Karpas-422 (cell line): ENCODE data around the gene NEIL1. TPM values are rescaled to one million over a fixed set of nuclear protein-coding genes. Genes with fewer than 3 reads are reported as not detected.
A peak's percentile ranks its signal among the peaks of the same experiment; 100 is the strongest.
"Not testable (repeated sequence)": the region's sequence is repeated elsewhere in the genome, so short reads cannot be mapped to it uniquely, and the experiment has no call there.

Experiments
- DNase-seq: peaks from one replicate; pipeline ENCODE4 v3.0.0-alpha.2; 2015
- H2AFZ ChIP-seq: fragments of 200-600 bp; sonication (generic); 2 replicates; pipeline ENCODE4 v1.6.1; 2014; ENCODE audit warnings: antibody characterized with exemption, low read length, mixed read lengths
- H3K27ac ChIP-seq: fragments of 200-600 bp; sonication (generic); 2 replicates; pipeline ENCODE4 v1.5.1; 2014; ENCODE audit warnings: mild to moderate bottlenecking, low read length, moderate library complexity
- H3K27me3 ChIP-seq: fragments of 200-600 bp; sonication (generic); 2 replicates; pipeline ENCODE4 v1.6.1; 2014; ENCODE audit warnings: low read length, mixed read lengths
- H3K36me3 ChIP-seq: fragments of 200-600 bp; sonication (generic); 2 replicates; pipeline ENCODE4 v1.6.1; 2014; ENCODE audit warnings: low read length, mixed read lengths; ENCODE audit not compliant: insufficient read depth
- H3K4me1 ChIP-seq: fragments of 200-600 bp; sonication (generic); 2 replicates; pipeline ENCODE4 v1.6.1; 2014; ENCODE audit warnings: mild to moderate bottlenecking, low read length, mixed read lengths
- H3K4me2 ChIP-seq: fragments of 200-600 bp; sonication (generic); 2 replicates; pipeline ENCODE4 v1.6.1; 2014; ENCODE audit warnings: low read length, low read depth, mild to moderate bottlenecking; ENCODE audit not compliant: poor library complexity, severe bottlenecking
- H3K4me3 ChIP-seq: fragments of 200-600 bp; sonication (generic); 2 replicates; pipeline ENCODE4 v1.5.1; 2014; ENCODE audit warnings: mild to moderate bottlenecking, antibody characterized with exemption, low read length, mixed read lengths
- H3K79me2 ChIP-seq: fragments of 200-600 bp; sonication (generic); 2 replicates; pipeline ENCODE4 v1.6.1; 2014; ENCODE audit warnings: mild to moderate bottlenecking, low read length, mixed read lengths
- H3K9ac ChIP-seq: fragments of 200-600 bp; sonication (generic); 2 replicates; pipeline ENCODE4 v1.6.0; 2014; ENCODE audit warnings: low read length
- H3K9me2 ChIP-seq: fragments of 200-600 bp; sonication (generic), shearing (Covaris generic); replicated peaks from 2 replicates; pipeline ENCODE4 v1.6.0; 2014; ENCODE audit warnings: mild to moderate bottlenecking, low read length, moderate library complexity; ENCODE audit not compliant: insufficient read depth
- H3K9me3 ChIP-seq: fragments of 300-700, 200-600 bp; sonication (generic); 2 replicates; pipeline ENCODE4 v1.6.1; 2014; ENCODE audit warnings: low read length, mixed read lengths
- H4K20me1 ChIP-seq: fragments of 200-600 bp; sonication (generic); 2 replicates; pipeline ENCODE4 v1.6.1; 2014; ENCODE audit warnings: mild to moderate bottlenecking, antibody characterized with exemption, low read length, low read depth; ENCODE audit not compliant: insufficient read depth
- total RNA-seq: library from RNA; depleted of rRNA; stranded (reverse); fragments of >200 nt; shearing (Covaris generic); gene quantifications from 2 replicates; pipeline ENCODE4 v1.2.3, GENCODE V29; 2014; ENCODE audit warnings: low replicate concordance

The NEIL1 gene
- total RNA-seq, 1 experiment from 2014 or later = 22.0 TPM

GRCh38 chr15:75367913-75368688 lies 21.3 kb downstream of the NEIL1 start, which contains the start of gene MAN2C1:
TSS of gene MAN2C1 (minus strand) at chr15:75368607. CDS start at chr15:75368583, 24 bp downstream.
- peaks cover 32% of the 10 kb centered on the region for H3K79me2 ChIP-seq
- H2AFZ ChIP-seq = no peak within 1 kb of the TSS; the same call in 1 of the 2 replicates
- H3K9ac ChIP-seq = peak within 1 kb of the TSS; percentile 90
- H4K20me1 ChIP-seq = peaks cover 5% of the 10 kb centered on the region; the same call in 1 of the 2 replicates
- H3K27ac ChIP-seq = peak within 1 kb of the TSS; percentile 83
- peak within 1 kb of the TSS; percentile 88 for H3K4me3 ChIP-seq
- no peaks in the 10 kb centered on the region for H3K9me3 ChIP-seq
- peaks cover 10% of the 10 kb centered on the region; the same call in 1 of the 2 replicates for H3K36me3 ChIP-seq
- no peaks in the 10 kb centered on the region for H3K9me2 ChIP-seq
- H3K4me2 ChIP-seq = peak within 1 kb of the TSS; percentile 91
- no peaks in the 10 kb centered on the region for H3K27me3 ChIP-seq
- DNase-seq = peak; percentile 99
- peaks cover 26% of the 10 kb centered on the region for H3K4me1 ChIP-seq

- Histone ChIP-seq H4K20me1 (peaks cover 5% of the 10 kb centered on the region; the same call in 1 of the 2 replicates), H3K27ac (peak overlapping the region; percentile 83), H3K4me3 (peak overlapping the region; percentile 88), H3K9me3 (no peaks in the 10 kb centered on the region), H3K36me3 (peaks cover 11% of the 10 kb centered on the region; the same call in 1 of the 2 replicates), H3K4me1 (peaks cover 26% of the 10 kb centered on the region), H3K9ac (peak overlapping the region; percentile 90), H3K4me2 (peak overlapping the region; percentile 91), H3K79me2 (peaks cover 33% of the 10 kb centered on the region), H3K9me2 (no peaks in the 10 kb centered on the region), H2AFZ (no peak overlapping the region; the same call in 1 of the 2 replicates), H3K27me3 (no peaks in the 10 kb centered on the region)
- no peak for DNase-seq
These were observed 21.9 kb downstream of the NEIL1 start for GRCh38 chr15:75368689-75369239.

- H3K27ac ChIP-seq = no peak overlapping the region
- no peak overlapping the region for H2AFZ ChIP-seq
- H3K9ac ChIP-seq = peak overlapping the region; percentile 90
- H3K9me3 ChIP-seq = no peaks in the 10 kb centered on the region
- peak overlapping the region; percentile 91 for H3K4me2 ChIP-seq
- H3K36me3 ChIP-seq = peaks cover 24% of the 10 kb centered on the region; the same call in 1 of the 2 replicates
- H4K20me1 ChIP-seq = peaks cover 5% of the 10 kb centered on the region; the same call in 1 of the 2 replicates
- no peaks in the 10 kb centered on the region for H3K9me2 ChIP-seq
- H3K4me1 ChIP-seq = peaks cover 26% of the 10 kb centered on the region
- no peaks in the 10 kb centered on the region for H3K27me3 ChIP-seq
- H3K4me3 ChIP-seq = peak overlapping the region; percentile 88
- DNase-seq = no peak
- H3K79me2 ChIP-seq = peaks cover 46% of the 10 kb centered on the region
These were observed 23.2 kb downstream of the NEIL1 start for GRCh38 chr15:75369897-75370581.

DNA sequence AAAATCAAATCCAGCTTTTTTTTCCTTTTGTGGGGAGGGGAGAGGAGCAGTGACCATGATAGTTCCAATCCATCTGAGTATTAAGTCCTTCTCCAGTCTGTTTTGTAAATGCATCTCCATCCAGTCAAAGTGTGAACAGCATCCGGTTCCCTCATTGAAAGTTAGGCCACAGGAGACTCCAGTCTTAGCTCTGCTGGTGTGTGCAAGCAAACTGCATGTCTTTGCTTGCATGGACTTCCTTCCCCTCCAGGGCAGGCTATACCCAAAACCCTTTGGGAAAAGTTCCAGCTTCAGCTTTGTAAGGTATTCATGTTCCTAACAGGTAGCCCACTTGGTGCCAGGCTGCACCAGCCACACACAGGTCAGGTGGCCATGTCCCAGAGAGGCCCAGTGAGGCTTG lies 24.6 kb downstream of the NEIL1 start:
- H3K4me3 ChIP-seq = no peak overlapping the region
- H4K20me1 ChIP-seq = peaks cover 5% of the 10 kb centered on the region; the same call in 1 of the 2 replicates
- H3K9me2 ChIP-seq = no peaks in the 10 kb centered on the region
- H3K9ac ChIP-seq = no peak overlapping the region
- peaks cover 26% of the 10 kb centered on the region for H3K4me1 ChIP-seq
- no peak overlapping the region for H3K4me2 ChIP-seq
- no peaks in the 10 kb centered on the region for H3K27me3 ChIP-seq
- no peak overlapping the region for H2AFZ ChIP-seq
- H3K36me3 ChIP-seq = peaks cover 34% of the 10 kb centered on the region
- DNase-seq = no peak
- peaks cover 50% of the 10 kb centered on the region for H3K79me2 ChIP-seq
- H3K27ac ChIP-seq = no peak overlapping the region
- H3K9me3 ChIP-seq = no peaks in the 10 kb centered on the region

- Histone ChIP-seq H3K4me3 (no peak overlapping the region), H3K27me3 (no peaks in the 10 kb centered on the region), H3K4me2 (no peak overlapping the region), H4K20me1 (peaks cover 5% of the 10 kb centered on the region; the same call in 1 of the 2 replicates), H3K9me3 (no peaks in the 10 kb centered on the region), H3K36me3 (peaks cover 38% of the 10 kb centered on the region), H2AFZ (no peak overlapping the region), H3K27ac (no peak overlapping the region), H3K9ac (no peak overlapping the region), H3K79me2 (peaks cover 52% of the 10 kb centered on the region), H3K9me2 (no peaks in the 10 kb centered on the region), H3K4me1 (peaks cover 24% of the 10 kb centered on the region)
- DNase-seq = no peak
These were observed 25.3 kb downstream of the NEIL1 start for GRCh38 chr15:75371901-75372688.

DNA sequence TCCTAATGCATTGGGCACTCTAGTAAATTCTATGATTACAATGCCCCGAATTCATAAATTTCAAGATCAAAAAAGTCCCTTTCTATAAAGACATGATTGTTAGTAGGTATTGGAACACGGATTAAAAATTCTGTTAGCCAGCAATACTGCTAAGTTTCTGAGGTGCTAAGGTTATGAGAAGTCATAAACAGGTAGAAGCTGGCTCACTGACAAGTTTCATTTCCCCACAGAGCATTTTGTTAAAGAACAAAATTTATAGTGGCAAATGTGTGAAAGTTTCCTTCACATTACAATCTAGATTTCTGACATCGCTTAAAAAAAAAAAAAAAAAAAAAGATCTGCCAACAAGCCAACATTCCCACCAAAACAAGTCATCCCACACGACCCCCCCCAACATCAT lies 33.9 kb downstream of the NEIL1 start:
- Histone ChIP-seq H3K27ac (no peak overlapping the region), H3K36me3 (peaks cover 46% of the 10 kb centered on the region), H3K27me3 (no peaks in the 10 kb centered on the region), H3K9ac (no peak overlapping the region), H3K4me1 (no peaks in the 10 kb centered on the region), H3K79me2 (peaks cover 17% of the 10 kb centered on the region), H4K20me1 (no peaks in the 10 kb centered on the region), H3K9me3 (no peaks in the 10 kb centered on the region), H3K4me2 (no peak overlapping the region), H3K4me3 (no peak overlapping the region), H2AFZ (no peak overlapping the region), H3K9me2 (no peaks in the 10 kb centered on the region)
- DNase-seq = no peak

DNA sequence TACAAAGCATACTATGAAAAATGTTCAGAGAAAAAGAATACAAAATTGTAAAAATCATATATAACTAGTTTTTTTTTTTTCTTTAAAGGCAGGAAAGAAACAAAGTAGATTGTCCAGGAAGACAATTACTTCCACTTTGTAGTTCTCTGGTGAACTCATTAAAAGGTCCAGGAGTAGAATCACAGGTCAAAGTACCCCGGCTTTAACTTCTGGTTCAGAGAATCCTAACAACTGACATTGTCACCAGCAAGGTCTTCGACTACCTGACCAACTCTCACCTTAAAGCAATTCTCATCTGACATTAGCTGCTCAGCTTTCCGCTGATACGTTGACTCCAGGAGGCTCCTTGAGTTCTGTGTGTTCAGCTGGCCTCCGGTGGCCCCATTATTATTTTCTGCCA lies 37.1 kb downstream of the NEIL1 start:
- not testable (repeated sequence) for DNase-seq, H2AFZ ChIP-seq, H3K4me2 ChIP-seq, H3K4me1 ChIP-seq, H3K4me3 ChIP-seq, H3K9me3 ChIP-seq, H3K9ac ChIP-seq, H3K27me3 ChIP-seq, H3K9me2 ChIP-seq, H3K27ac ChIP-seq, H4K20me1 ChIP-seq
- H3K79me2 ChIP-seq = peaks cover 16% of the 10 kb centered on the region
- H3K36me3 ChIP-seq = peaks cover 50% of the 10 kb centered on the region; the same call in 1 of the 2 replicates
